ENCODE measurements around the gene HSPB1.

HSPB1 gene

GRCh38 chr7:76281706-76282343, 20.6 kb upstream of the HSPB1 start:
- DNase-seq = no peak
- no peaks in the 10 kb centered on the region for H3K79me1 ChIP-seq (ENCODE audit: low read length)

GRCh38 chr7:76282344-76283253, 19.9 kb upstream of the HSPB1 start:
- peak overlapping the region; percentile 47 for H4K12ac ChIP-seq (ENCODE audit: low read depth, low read length)
- peaks cover 2% of the 10 kb centered on the region for H3K79me2 ChIP-seq (ENCODE audit: control insufficient read depth, insufficient read depth, low read length, poor library complexity)
- H3K23ac ChIP-seq (ENCODE audit: low read length) = no peak overlapping the region
- DNase-seq = peak in 1 of 2 donors; percentile 33
- WGBS (ENCODE audit: extremely low coverage, insufficient coverage, insufficient read length) = no CpG with 5 or more reads among the region's 98 CpGs
- H2BK120ac ChIP-seq (ENCODE audit: insufficient read depth, low read length, poor library complexity) = no peak overlapping the region
- no peak overlapping the region for H3K27ac ChIP-seq (ENCODE audit: low read depth, low read length)
- H2AFZ ChIP-seq (ENCODE audit: insufficient read depth, low read length, poor library complexity) = peak overlapping the region; percentile 62
- H3K4ac ChIP-seq (ENCODE audit: low read depth, low read length) = no peak overlapping the region
- H2AK5ac ChIP-seq (ENCODE audit: low read length) = no peak overlapping the region
- H2BK12ac ChIP-seq (ENCODE audit: low read length) = no peak overlapping the region
- peaks cover 43% of the 10 kb centered on the region for H3K27me3 ChIP-seq (ENCODE audit: insufficient read depth, low read length)
- peaks cover 3% of the 10 kb centered on the region for H3K9me3 ChIP-seq (ENCODE audit: insufficient read depth, low read depth, low read length)
- peak overlapping the region; percentile 59 for H3K18ac ChIP-seq (ENCODE audit: low read length)
- peak overlapping the region; percentile 68 for H3K4me3 ChIP-seq (ENCODE audit: low read depth, low read length)
- no peaks in the 10 kb centered on the region for H3K79me1 ChIP-seq (ENCODE audit: low read length)
- H4K8ac ChIP-seq (ENCODE audit: low read depth, low read length) = no peak overlapping the region
- H3K14ac ChIP-seq (ENCODE audit: low read length) = peak overlapping the region; percentile 60
- H3K4me1 ChIP-seq (ENCODE audit: control insufficient read depth in 1 of 2, insufficient read depth in 2 of 2, low read length in 2 of 2) = peaks cover 0 to 5% of the 10 kb centered on the region in 2 experiments
- no peaks in the 10 kb centered on the region for H3K36me3 ChIP-seq (ENCODE audit: control insufficient read depth in 1 of 2, insufficient read depth in 2 of 2, low read length in 2 of 2)
- H3K4me2 ChIP-seq (ENCODE audit: low read length) = peak overlapping the region; percentile 76
- H3K9ac ChIP-seq (ENCODE audit: low read length) = no peak overlapping the region
- peak overlapping the region; percentile 48 for H4K91ac ChIP-seq (ENCODE audit: low read depth, low read length)
- H2BK5ac ChIP-seq (ENCODE audit: low read depth, low read length, poor library complexity) = no peak overlapping the region

More at GRCh38 chr7:76281706-76282343, 20.6 kb upstream of the HSPB1 start:
- peaks cover 2% of the 10 kb centered on the region for H3K79me2 ChIP-seq (ENCODE audit: control insufficient read depth, insufficient read depth, low read length, poor library complexity)
- H2AK5ac ChIP-seq (ENCODE audit: low read length) = no peak overlapping the region
- peaks cover 43% of the 10 kb centered on the region for H3K27me3 ChIP-seq (ENCODE audit: insufficient read depth, low read length)
- H4K12ac ChIP-seq (ENCODE audit: low read depth, low read length) = no peak overlapping the region
- H2BK12ac ChIP-seq (ENCODE audit: low read length) = no peak overlapping the region
- H3K18ac ChIP-seq (ENCODE audit: low read length) = no peak overlapping the region
- peaks cover 3% of the 10 kb centered on the region for H3K9me3 ChIP-seq (ENCODE audit: insufficient read depth, low read depth, low read length)
- no peak overlapping the region for H3K9ac ChIP-seq (ENCODE audit: low read length)
- peaks cover 0 to 5% of the 10 kb centered on the region in 2 experiments for H3K4me1 ChIP-seq (ENCODE audit: control insufficient read depth in 1 of 2, insufficient read depth in 2 of 2, low read length in 2 of 2)
- H3K14ac ChIP-seq (ENCODE audit: low read length) = no peak overlapping the region
- H3K27ac ChIP-seq (ENCODE audit: low read depth, low read length) = no peak overlapping the region
- H3K4me3 ChIP-seq (ENCODE audit: low read depth, low read length) = peak overlapping the region; percentile 39
- no peak overlapping the region for H4K8ac ChIP-seq (ENCODE audit: low read depth, low read length)
- no peak overlapping the region for H3K4ac ChIP-seq (ENCODE audit: low read depth, low read length)
- H2AFZ ChIP-seq (ENCODE audit: insufficient read depth, low read length, poor library complexity) = no peak overlapping the region
- no CpG with 5 or more reads among the region's 36 CpGs for WGBS (ENCODE audit: extremely low coverage, insufficient coverage, insufficient read length)
- H2BK5ac ChIP-seq (ENCODE audit: low read depth, low read length, poor library complexity) = no peak overlapping the region
- H4K91ac ChIP-seq (ENCODE audit: low read depth, low read length) = no peak overlapping the region
- H3K4me2 ChIP-seq (ENCODE audit: low read length) = peak overlapping the region; percentile 76
- no peak overlapping the region for H2BK120ac ChIP-seq (ENCODE audit: insufficient read depth, low read length, poor library complexity)
- no peak overlapping the region for H3K23ac ChIP-seq (ENCODE audit: low read length)
- no peaks in the 10 kb centered on the region for H3K36me3 ChIP-seq (ENCODE audit: control insufficient read depth in 1 of 2, insufficient read depth in 2 of 2, low read length in 2 of 2)

GRCh38 chr7:76283254-76284159, 19.0 kb upstream of the HSPB1 start:
- no peak for DNase-seq
- Histone ChIP-seq H4K91ac (ENCODE audit: low read depth, low read length) (no peak overlapping the region), H3K4me3 (ENCODE audit: low read depth, low read length) (no peak overlapping the region), H3K18ac (ENCODE audit: low read length) (no peak overlapping the region), H2BK120ac (ENCODE audit: insufficient read depth, low read length, poor library complexity) (no peak overlapping the region), H2BK12ac (ENCODE audit: low read length) (no peak overlapping the region), H2BK5ac (ENCODE audit: low read depth, low read length, poor library complexity) (no peak overlapping the region), H3K27me3 (ENCODE audit: insufficient read depth, low read length) (peaks cover 42% of the 10 kb centered on the region), H3K4ac (ENCODE audit: low read depth, low read length) (no peak overlapping the region), H2AFZ (ENCODE audit: insufficient read depth, low read length, poor library complexity) (no peak overlapping the region), H3K36me3 (ENCODE audit: control insufficient read depth in 1 of 2, insufficient read depth in 2 of 2, low read length in 2 of 2) (no peaks in the 10 kb centered on the region), H3K14ac (ENCODE audit: low read length) (no peak overlapping the region), H3K79me1 (ENCODE audit: low read length) (no peaks in the 10 kb centered on the region), H4K8ac (ENCODE audit: low read depth, low read length) (no peak overlapping the region), H3K4me2 (ENCODE audit: low read length) (peak overlapping the region; percentile 76), H4K12ac (ENCODE audit: low read depth, low read length) (no peak overlapping the region), H3K27ac (ENCODE audit: low read depth, low read length) (no peak overlapping the region), H3K9me3 (ENCODE audit: insufficient read depth, low read depth, low read length) (peaks cover 2% of the 10 kb centered on the region), H3K9ac (ENCODE audit: low read length) (no peak overlapping the region), H3K4me1 (ENCODE audit: control insufficient read depth in 1 of 2, insufficient read depth in 2 of 2, low read length in 2 of 2) (peaks cover 0 to 5% of the 10 kb centered on the region in 2 experiments), H3K79me2 (ENCODE audit: control insufficient read depth, insufficient read depth, low read length, poor library complexity) (peaks cover 2% of the 10 kb centered on the region), H2AK5ac (ENCODE audit: low read length) (no peak overlapping the region), H3K23ac (ENCODE audit: low read length) (no peak overlapping the region)
- no CpG with 5 or more reads among the region's 17 CpGs for WGBS (ENCODE audit: extremely low coverage, insufficient coverage, insufficient read length)

Measured in trophoblast cell (in vitro differentiated cells and primary cell).